ENCODE data around the gene ITPR3.

ITPR3 gene

DNA sequence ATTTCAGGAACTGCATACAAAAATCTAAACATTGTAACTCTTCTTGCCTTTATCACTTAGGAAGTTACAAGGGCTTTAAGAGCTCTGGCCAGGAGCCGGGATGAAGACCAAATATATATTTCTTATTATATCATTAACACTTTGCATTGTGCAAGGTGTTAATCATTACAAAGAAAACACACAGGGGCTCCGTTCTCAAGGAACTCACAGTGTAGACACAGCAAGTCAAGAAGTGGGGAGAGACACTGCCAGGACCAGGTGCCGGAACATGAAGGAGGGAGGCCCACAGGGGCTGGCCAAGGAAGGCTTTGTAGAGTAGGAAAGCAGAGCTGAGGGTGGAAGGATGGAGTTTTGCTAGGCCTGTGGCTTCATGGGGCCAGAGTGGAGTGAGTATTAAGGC is 17.4 kb downstream of the ITPR3 start:
- DNase-seq (ENCODE audit: low read depth) = no peak

DNA sequence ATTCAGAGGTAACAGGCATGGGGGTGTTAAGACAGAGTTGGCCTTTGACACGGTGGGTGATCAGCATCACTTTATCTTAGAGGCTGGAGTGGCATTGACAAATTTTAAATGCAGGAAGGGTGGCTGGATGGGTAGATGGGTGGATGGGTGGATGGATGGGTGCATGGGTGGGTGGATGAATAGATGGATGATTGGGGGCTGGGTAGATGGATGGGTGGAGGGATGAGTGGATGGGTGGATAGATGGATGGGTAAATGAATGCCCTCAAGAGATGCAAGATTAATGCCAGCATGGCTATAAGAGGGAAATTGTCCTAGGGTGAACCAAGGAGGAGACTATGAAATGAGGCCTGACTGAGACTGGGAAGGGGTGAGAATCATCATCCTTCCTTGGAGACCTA is 18.4 kb downstream of the ITPR3 start:
- DNase-seq (ENCODE audit: low read depth) = no peak

GRCh38 chr6:33640361-33640760 is 19.2 kb downstream of the ITPR3 start:
- DNase-seq (ENCODE audit: low read depth) = no peak

DNA sequence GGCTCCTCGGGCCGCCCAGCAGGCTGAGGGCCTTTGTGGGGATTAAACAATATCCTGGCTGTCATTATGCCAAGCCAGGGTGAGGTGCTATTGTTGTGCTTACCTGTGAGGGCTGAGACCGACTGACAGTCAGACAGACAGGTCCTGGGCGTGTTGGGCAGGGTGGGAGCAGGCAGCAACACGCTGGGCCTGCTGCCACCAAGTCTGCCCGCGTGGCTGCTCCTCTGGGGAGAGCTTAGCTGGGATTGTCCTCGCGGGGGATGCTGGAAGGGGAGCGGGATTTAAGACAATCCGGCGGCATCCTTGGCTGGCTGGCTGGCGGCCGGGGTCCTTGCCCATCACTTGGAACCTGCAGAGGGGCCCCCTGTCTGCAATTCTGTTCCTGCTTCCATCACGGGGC is 20.0 kb downstream of the ITPR3 start:
- no peak for DNase-seq (ENCODE audit: low read depth)

DNA sequence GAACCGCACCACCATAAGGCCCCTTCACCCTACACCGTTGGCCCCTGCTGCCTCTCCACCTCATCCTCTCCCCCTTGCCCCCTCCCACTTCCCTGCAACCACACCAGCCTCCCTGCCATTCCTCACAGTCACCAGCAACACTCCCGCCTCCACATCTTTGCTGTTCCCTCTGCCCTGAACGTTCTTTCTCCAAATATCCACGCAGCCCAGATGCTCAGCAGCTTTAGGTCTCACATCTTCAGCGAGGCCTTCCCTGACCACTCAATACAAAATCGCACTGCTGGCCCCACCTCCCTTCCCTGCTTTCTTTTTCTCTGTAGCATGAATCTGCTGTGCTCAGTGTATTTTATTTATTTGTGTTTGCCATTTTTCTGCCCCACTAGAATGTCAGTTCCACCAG is 20.5 kb downstream of the ITPR3 start:
- no peak for DNase-seq (ENCODE audit: low read depth)

DNA sequence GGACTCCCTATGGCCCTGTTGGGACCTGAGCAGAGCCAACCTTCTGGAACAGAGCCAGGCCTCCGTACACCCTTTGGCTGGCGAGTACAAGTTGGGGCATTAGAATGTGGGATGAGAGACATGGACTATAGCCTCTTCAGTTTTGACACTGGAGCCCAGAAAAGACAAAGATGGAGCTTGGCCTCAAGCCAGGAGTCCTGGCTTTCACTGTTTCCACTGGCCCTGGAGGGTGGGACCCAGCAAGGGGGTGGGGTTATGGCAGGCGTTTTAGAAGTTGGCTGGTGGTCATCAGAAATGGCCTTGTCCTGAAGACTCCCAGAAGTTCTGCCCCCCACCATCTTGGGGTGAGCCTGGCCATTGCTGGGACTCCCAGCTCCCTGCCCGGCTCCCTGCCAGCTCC is 21.8 kb downstream of the ITPR3 start:
- DNase-seq (ENCODE audit: low read depth) = no peak

DNA sequence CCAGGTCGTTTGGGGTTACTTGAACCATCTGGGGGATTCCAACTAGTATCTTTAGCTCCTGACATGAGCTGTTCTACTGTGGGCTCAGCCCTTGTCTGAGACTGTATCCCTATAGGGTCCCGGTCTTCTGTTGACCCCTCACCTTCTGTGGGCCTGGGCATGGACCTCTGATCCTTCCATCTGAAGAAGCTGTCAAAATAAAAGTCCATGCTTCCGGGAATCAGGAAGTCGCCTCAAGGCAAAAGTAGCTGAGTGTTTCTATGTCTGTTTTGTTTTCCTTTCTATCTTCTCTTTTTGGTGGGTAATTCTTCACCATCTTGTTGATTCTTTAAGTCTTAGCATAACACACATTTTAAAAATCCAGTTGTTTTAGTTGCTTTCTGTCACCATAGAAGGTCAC is 30.3 kb downstream of the ITPR3 start:
- no peak for DNase-seq (ENCODE audit: low read depth)

GRCh38 chr6:33652002-33652401 is 30.9 kb downstream of the ITPR3 start:
- DNase-seq (ENCODE audit: low read depth) = no peak

- DNase-seq (ENCODE audit: low read depth) = no peak
Measured at GRCh38 chr6:33654831-33655554, 33.9 kb downstream of the ITPR3 start.

DNA sequence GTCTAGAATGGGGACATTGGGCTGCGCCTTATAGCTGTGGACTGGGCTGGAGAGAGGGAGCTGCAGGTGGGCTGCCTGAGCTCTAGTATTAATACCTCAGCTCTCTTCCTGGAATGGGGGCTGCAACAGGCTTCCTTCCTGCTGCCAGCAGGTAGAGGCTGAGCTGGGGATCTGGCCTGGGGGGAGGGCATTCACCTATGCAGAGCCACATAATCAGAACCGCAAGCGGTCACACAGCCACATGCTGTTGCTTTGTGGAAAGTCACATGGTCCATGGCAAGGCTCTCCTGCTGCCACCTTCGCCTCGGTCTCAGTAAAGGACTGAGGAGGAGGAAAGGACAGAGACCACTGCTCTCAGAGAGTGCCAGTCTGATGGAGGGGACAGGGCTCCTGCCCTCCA is 35.7 kb downstream of the ITPR3 start:
- no peak for DNase-seq (ENCODE audit: low read depth)

GRCh38 chr6:33658982-33659689 is 38.0 kb downstream of the ITPR3 start:
- no peak for DNase-seq (ENCODE audit: low read depth)

GRCh38 chr6:33659986-33660385 is 38.9 kb downstream of the ITPR3 start:
- no peak for DNase-seq (ENCODE audit: low read depth)

DNA sequence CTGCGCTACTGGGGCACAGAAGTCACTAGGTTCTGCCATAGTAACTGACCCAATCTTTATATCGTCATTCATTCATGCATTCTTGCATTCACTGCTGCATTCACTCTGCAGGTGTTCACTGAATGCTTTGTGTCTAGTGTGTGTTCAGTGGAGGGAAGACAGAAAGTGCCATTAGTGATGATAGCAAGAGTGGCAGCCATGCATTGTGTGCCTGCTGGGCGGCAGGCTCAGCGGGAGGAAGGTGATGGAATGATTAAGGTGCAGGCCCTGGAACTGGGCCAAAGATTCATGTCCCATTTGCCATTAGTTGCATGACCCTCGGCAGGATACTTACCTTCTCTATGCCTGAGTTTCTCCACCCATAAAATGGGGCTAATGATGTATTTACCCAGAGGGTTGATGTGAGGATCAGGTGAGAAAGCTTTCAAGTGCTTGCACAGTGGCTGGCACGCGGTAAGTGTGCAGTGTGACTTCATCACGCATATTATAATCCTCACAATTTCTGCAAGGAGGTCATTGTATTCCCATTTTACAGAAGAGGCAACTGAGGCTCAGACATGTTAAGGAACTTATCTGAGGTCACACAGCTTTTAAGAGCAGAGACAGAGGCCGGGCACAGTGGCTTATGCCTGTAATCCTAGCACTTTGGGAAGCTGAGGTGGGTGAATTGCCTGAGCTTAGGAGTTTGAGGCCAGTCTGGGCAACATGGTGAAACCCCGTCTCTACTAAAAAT is 40.1 kb downstream of the ITPR3 start:
- DNase-seq (ENCODE audit: low read depth) = no peak

GRCh38 chr6:33662318-33662717 is 41.2 kb downstream of the ITPR3 start:
- DNase-seq (ENCODE audit: low read depth) = no peak

DNA sequence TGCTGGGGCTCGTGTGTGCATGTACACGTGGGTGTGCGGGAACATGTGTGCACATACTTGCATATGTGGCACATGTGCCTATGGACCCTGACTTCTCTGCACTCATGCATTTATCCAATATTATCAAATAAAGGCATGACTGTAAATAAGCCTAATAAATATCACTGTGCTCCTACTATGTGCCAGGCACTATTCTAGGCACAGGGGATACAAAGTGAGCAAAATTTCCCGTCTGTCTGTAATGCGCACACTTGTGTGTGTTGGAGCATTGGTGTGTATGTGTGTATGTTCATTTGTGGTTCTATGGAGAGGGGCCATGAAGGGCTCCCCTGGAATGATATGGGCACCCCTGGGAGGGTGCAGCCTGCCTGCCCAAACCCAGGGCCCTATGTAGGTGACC is 41.9 kb downstream of the ITPR3 start:
- no peak for DNase-seq (ENCODE audit: low read depth)

- DNase-seq (ENCODE audit: low read depth) = no peak
Measured at GRCh38 chr6:33663727-33664449, 42.8 kb downstream of the ITPR3 start.

GRCh38 chr6:33664506-33665057 is 43.5 kb downstream of the ITPR3 start:
- DNase-seq (ENCODE audit: low read depth) = no peak

GRCh38 chr6:33665957-33666356 is 44.8 kb downstream of the ITPR3 start:
- no peak for DNase-seq (ENCODE audit: low read depth)

GRCh38 chr6:33667072-33667471 is 46.0 kb downstream of the ITPR3 start:
- DNase-seq (ENCODE audit: low read depth) = no peak

DNA sequence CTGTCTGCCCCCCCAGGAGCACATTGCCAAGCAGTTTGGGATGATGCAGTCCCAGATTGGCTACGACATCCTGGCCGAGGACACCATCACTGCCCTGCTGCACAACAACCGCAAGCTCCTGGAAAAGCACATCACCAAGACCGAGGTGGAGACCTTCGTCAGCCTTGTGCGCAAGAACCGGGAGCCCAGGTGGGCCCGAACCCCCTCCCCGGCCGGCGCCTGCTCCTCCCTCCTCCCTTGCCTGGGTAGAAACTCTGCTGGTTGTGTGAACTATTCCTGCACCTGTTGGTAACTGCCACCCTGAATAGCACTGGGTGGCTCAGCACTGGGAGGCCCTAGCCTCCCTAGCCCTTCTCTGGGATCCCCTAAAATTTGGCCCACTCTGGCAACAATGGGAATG is 46.7 kb downstream of the ITPR3 start:
- DNase-seq (ENCODE audit: low read depth) = no peak

GRCh38 chr6:33668328-33668727 is 47.2 kb downstream of the ITPR3 start:
- DNase-seq (ENCODE audit: low read depth) = no peak

GRCh38 chr6:33668914-33669313 is 47.8 kb downstream of the ITPR3 start:
- no peak for DNase-seq (ENCODE audit: low read depth)
